NCI-H345 (cell line): ENCODE data around the gene BASP1.
"Not testable (repeated sequence)": the region's sequence is repeated elsewhere in the genome, so short reads cannot be mapped to it uniquely, and the experiment has no call there.

Experiments
- DNase-seq: peaks from one replicate; lab custom pipeline; 2025; lab: John Stamatoyannopoulos, UW

Gene BASP1

DNA sequence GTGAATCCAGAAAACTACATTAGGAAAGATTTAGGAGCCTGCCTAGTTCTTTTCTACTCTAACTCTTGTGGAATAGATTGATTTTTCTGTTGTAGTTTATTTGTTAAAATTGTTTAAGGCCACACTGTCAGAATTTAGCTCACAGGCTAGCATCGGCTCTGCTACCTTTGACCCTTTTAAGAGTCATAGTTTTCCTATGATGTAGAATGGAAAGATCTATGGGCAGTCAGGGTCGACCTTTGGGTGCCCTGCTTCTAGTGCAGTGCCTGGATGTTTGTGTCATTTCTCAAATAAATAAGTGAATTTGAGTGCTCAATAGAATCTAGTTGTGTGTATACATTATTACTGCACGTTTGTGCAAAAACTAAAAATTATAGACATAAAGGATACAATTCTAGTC lies 38.7 kb downstream of the BASP1 start:
- no peak for DNase-seq

DNA sequence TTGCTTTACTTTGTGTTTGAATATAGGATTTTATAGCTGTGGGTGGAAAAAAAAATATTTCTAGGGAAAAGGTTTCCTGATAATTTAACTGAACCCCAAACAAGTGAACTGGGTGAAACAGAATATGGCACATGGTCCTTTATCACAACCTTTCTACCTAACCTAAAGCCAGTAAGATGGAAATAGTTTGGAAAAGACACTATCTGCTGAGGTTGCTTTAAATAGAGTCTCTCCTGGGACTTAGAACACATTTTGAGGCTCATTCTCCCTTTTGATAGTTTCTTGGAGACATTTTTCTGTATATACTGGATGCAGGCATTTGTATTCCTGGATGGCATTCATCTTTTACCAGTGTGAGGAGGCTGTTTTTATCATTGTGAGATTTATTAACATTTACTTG lies 39.4 kb downstream of the BASP1 start:
- no peak for DNase-seq

DNA sequence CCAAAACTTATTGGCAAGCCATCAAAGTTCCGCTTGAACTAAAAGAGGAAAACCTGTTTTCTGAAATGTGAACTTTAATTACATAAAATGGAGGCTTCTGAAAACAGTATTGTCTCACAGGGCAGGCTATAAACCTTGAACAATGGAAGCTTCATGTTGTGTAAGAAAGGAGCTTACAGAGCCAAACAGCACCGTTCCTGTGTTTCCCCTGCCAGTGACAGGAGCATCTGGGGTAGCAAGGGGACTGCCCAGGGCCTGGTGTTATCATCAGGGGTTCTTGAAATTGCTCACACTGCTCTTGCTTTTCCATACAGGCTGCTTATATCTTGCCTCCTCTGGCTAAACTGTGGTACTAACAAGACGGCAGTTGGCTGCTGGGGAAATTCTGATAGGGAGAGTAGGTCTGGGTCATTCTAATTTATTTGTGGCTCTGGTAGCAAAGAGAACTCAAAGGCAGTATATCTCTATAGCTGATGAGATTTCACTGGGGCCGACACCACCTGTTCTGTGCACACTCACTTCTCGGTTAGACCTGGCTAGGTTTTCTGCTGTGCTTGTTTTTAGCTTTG lies 40.4 kb downstream of the BASP1 start:
- DNase-seq, result peak; percentile 4

DNA sequence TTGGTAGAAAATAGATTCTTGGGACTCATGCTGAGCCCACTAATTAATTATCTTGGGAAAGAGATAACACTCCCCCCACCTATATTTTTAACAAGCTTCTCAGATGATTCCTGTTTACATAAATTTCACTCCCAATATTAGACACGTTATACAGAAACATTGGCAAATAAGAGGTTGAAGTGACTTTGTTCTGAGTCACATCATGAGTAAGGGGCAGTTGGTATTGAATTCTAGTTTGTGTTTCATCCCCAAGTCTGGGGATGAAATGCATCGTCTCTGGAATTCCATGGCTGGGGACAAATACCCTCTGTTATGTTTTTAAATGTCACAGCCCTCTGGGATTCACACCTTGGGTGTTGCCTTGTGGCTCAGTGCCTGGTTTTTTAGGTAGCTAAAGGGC lies 41.0 kb downstream of the BASP1 start:
- DNase-seq, result no peak

DNA sequence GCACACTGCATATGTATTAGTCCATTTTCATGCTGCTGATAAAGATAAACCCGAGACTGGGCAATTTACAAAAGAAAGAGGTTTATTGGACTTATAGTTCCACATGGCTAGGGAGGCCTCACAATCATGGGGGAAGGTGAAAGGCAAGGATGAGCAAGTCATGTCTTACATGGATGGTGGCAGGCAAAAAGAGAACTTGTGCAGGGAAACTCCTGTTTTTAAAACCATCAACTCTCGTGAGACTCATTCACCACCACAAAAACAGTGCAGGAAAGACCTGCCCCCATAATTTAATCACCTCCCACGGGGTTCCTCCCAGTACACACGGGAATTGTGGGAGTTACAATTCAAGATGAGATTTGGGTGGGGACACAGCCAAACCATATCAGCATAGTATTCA lies 41.6 kb downstream of the BASP1 start:
- not testable (repeated sequence) for DNase-seq

DNA sequence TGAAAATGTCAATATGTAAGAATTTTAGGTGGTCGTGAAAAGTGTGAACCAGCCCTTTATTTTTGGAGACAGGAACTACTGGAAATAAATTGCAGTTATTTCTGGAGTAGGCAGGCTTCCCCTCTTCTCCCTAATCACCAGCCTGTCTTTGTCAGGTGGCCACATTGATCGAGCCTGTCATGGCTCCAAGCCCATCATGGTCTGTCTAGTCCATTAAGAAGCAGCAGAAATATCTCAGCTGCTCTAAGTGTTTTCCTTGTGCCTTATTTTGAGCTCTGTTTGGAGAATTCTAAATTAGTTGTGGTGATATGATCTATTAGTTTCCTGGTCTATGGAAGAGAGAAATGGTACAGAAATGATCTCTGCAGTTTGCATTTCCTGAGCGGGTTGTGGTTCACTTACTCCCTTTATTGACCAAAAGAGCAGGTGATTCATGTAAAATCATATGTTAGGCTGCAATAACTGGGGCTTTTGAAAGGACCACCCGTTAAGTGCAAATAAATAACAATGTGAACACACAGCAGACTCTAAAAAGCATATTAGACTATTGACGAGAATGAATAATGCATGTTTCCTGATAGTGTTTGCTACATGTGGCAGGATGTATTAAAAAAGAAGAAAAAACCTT lies 42.3 kb downstream of the BASP1 start:
- peak; percentile 89 for DNase-seq

DNA sequence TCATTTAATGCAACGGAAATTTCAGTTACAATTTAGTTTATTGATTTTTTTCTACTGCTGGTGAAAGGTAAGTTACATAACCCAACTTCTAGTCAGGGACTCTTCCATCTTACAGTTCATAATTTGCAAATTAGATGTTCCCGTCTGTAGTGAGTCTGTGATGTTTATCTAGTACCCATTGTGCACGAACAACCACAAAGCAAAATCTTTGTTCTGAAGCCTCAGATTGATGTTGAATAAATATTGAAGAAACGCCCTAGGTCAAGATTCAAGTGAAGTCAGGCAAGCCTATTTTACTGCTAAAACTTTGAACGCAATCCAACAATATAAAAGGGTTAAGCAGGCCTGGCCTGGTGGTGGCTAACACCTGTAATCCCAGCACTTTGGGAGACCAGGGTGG lies 43.1 kb downstream of the BASP1 start:
- peak; percentile 60 for DNase-seq

DNA sequence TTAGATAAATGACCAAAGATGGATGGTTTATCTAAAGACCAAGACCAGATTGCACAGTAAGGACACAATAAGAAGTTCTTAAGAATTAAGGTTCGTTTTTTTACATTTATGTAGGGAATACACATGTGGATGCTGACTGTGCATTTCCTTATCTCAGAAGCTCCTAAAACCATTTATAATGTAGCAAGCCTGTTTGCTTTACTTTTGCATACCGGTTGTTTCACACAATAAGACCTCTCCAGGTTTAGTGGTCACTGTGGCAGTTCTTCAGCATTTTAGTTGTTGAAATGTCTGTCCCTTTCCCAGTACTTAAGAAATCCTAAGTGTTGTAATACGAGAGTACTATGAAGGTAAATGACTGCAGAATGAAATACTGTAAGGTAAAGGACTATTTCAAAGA lies 43.6 kb downstream of the BASP1 start:
- no peak for DNase-seq

DNA sequence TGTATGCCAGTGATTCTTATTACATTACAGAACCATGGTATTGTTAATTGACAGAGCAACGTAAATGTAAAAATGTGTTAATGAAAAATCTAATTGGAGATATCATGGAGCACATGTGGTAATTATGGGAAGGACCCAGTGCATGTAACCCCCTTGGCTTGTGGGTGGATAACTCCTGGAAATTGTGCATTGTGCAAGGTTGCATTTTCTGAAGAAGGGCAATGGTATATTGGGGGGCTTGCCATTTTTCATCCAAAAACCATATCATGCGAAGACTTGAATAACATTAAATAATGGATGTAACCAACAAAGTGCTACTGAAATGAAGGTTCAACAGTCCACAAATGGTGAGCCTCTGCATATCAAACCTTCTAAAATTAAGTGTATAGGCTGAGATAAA lies 47.6 kb downstream of the BASP1 start:
- no peak for DNase-seq

DNA sequence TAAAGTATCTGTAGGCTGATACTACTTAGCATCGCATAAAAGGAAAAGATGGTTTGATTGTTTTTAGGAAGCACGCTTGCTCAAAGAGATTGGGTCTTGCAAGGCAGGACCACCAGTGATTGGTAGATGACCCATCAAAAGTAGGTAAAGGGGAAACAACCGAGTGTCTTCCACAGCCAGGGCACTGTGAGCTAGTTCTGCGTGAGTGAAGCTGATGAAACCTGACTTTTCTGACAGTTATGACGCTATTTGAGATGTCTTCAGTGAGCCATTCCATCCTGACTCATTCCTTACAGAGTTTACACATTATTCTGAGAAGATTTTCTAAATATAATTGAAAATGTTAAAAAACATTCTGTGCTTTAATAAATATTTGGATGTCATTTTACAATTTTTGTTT lies 49.7 kb downstream of the BASP1 start:
- no peak for DNase-seq

DNA sequence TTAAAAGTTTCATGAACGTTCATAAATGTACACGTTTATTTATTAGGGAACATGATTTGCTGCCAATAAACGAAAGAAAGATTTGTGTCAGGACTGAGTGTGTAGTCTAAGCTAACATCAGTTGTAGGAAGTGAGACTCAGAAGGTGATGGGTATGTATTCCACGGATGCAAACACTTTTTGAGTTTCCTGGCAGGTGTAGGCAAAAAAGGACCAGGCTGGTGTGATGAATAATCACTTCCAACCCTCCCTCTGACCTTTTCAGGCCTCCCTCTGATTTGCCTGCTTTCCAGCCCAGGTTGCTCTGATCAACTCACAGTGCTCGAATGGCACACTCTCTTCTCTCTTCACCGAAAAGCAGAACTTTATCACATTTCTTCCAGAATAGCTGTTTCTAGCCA lies 51.8 kb downstream of the BASP1 start:
- DNase-seq, result no peak

DNA sequence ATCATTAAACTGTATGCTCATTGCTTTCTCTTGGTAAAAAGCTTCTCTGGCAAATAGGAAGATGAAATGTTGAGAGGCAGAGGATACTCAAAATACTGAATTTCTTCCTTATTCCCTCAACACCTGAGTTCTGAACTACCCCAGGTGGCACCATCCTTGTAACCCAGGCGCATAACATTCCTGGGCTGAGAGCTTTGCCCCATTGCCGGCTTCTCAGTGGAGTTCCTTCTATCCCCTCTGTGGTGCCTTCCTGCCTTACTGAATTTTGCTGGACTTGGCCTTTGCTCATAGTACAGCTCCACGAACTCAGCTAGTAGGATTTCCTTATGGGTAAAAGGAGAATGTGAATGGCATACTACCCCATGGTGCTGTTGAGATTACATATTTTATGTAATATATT lies 54.7 kb downstream of the BASP1 start:
- DNase-seq, result no peak

DNA sequence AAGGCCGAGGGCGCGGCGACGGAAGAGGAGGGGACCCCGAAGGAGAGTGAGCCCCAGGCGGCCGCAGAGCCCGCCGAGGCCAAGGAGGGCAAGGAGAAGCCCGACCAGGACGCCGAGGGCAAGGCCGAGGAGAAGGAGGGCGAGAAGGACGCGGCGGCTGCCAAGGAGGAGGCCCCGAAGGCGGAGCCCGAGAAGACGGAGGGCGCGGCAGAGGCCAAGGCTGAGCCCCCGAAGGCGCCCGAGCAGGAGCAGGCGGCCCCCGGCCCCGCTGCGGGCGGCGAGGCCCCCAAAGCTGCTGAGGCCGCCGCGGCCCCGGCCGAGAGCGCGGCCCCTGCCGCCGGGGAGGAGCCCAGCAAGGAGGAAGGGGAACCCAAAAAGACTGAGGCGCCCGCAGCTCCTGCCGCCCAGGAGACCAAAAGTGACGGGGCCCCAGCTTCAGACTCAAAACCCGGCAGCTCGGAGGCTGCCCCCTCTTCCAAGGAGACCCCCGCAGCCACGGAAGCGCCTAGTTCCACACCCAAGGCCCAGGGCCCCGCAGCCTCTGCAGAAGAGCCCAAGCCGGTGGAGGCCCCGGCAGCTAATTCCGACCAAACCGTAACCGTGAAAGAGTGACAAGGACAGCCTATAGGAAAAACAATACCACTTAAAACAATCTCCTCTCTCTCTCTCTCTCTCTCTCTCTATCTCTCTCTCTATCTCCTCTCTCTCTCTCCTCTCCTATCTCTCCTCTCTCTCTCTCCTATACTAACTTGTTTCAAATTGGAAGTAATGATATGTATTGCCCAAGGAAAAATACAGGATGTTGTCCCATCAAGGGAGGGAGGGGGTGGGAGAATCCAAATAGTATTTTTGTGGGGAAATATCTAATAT lies 58.1 kb downstream of the BASP1 start:
- DNase-seq, result no peak

DNA sequence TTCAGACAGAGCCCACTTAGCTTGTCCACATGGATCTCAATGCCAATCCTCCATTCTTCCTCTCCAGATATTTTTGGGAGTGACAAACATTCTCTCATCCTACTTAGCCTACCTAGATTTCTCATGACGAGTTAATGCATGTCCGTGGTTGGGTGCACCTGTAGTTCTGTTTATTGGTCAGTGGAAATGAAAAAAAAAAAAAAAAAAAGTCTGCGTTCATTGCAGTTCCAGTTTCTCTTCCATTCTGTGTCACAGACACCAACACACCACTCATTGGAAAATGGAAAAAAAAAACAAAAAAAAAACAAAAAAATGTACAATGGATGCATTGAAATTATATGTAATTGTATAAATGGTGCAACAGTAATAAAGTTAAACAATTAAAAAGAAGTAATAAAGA lies 59.0 kb downstream of the BASP1 start:
- no peak for DNase-seq

DNA sequence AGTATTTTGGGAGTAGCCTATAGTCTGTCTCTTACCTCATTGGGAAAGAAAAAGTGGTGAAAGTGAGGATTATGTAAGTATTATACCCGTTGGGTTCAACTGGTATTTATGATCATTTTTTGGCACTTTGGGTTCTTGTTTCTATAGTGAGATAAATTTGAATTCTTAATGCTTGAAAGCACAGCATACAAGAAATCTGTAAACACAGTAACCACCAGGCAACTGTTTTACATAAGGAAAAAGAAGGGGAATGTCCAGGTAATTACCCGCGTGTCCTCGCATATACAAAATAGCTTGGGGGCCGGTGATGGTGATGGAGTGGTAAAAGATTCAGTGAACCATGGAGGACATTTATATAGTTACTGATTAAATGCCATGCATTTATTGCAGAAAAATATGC lies 60.5 kb downstream of the BASP1 start:
- no peak for DNase-seq

DNA sequence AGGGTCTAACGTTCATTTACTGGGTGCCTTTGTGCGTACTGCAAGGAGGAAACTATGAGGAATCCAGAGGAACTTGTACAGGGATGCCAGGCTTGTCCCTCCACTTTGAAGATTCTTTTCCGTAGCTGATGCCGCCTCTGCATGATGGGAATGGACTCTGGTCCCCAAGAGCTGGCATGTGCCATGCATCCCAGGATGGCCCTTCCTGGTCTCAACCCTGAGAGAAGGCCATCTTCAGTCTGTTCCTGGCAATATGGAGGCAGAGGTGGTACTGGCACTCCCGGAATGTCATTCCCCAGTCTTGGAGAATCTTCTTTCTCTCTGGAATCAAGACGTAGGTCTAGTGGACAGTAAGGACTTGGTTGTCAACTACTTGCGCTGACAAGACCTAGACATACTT lies 61.5 kb downstream of the BASP1 start:
- DNase-seq, result no peak

DNA sequence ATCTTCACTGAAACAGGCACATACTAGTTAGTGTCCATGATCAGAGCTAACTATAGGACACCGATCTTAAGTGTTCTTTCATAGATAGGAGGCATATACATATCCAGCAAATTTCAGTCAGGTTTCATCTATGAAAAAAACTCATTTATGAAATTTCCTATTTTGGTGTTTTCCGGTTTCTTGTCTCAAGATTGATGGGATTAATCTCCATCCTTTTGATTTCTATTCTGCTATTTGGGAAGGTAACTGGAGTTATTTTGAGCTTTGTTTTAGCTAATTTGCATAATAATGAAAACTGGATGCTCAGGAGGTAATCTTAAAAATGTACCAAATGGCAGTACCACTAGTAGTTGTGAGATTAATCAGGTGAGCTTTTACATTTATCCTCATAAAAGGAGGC lies 62.1 kb downstream of the BASP1 start:
- no peak for DNase-seq

DNA sequence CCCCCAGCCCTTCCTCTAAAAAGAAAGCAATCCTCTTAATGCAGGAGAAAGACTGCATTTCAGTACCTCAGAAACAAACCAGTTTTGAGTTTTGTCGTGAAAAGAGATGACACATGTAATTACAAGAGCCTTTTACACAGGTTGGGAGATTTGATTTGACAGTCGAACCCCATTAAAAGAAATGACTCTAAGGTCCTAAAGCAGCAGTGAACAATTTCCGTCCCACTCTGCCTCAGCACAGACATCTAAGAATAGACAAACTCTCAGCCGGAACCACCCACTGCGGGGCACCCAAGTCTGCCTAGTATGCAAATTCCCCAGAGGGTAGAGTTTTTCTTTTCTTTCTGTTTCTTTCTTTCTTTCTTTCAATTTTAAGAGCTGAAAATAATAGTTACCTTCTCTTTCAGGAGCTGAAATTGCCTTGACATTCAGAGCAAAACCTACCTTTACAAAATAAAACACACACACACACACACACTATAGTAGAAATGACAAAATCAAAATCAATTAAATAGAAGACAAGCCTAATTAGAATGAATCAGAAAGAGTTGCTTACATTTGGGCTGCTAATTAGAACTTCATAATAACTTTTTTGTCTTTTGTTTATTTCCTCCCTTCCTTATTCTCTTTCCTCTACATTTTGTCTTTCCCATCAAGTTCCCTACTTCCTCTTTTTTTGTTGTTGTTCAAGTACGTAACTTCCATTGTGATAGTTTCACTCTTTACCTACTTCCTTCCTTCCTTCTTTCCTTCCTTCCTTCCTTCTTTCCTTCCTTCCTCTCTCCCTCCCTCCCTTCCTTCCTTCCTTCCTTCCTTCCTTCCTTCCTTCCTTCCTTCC lies 65.1 kb downstream of the BASP1 start:
- DNase-seq, result no peak

DNA sequence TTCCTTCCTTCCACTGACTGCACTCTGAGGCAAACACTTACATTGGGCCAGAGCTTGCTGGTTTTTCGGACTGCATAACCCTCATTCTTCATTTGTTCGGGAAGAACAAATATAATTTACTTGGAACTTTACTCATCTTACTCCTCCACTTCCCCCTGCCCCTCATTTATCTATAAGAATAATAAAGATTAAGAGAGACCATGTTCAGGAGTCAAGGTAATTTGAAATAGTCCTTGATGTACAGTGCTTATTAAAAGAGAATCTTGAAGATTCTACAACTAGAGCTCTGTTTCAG lies 65.6 kb downstream of the BASP1 start:
- no peak for DNase-seq

DNA sequence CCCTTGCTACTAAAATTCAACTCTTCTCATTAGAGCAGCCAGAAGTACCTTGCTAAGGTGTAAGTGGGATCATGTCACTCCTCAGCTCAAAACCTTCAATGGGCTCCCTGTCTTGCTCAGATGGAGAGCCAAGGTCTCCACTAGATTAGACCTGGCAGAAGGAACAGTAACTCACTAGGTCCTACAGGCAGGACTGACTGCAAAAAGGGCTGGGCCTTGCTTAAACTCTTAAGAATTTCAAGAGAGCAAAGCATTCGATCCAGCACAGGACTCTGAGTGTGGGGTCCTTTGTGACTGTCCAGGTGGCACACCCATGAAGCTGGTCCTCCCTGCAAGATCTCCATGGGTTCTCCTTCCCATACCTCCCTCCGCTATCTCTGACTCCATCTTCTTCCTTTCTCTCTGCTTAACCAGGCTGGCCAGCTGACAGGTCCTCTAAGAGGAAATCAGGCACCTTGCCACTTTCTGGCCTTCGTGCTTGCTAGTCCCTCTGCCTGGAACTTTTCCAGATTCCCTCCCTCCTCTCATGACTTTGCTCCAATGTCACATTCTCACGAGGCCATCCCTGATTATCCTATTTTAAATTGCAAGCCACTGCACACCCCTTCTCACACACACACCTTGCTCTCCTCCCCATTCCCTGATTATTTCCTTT lies 70.2 kb downstream of the BASP1 start:
- no peak for DNase-seq

DNA sequence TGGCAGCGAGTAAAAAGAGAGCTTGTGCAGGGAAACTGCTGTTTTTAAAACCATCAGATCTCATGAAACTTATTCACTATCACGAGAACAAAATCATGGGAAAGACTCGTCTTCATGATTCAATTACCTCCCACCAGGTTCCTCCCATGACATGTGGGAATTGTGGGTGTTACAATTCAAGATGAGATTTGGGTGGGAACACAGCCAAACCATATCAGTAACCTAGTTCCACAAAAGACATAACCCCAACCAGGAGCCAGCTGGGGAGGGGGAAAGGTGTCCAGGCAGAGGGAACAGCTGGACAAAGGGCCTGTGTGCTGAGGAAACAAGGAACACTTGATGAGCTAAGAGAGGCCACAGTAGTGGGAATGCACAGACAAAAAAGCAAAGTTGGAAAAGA lies 71.1 kb downstream of the BASP1 start:
- no peak for DNase-seq
